HG02852 (cell line): Measurements from ENCODE around the gene DNAL4.

Experiments
- ATAC-seq: cut with Tn5 transposase; IDR thresholded peaks from one replicate; pipeline ENCODE4 v1.9.1; 2021; ENCODE audit warnings: mild to moderate bottlenecking, moderate library complexity; ENCODE audit not compliant: unreplicated experiment

DNAL4 gene, protein sequence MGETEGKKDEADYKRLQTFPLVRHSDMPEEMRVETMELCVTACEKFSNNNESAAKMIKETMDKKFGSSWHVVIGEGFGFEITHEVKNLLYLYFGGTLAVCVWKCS

DNA sequence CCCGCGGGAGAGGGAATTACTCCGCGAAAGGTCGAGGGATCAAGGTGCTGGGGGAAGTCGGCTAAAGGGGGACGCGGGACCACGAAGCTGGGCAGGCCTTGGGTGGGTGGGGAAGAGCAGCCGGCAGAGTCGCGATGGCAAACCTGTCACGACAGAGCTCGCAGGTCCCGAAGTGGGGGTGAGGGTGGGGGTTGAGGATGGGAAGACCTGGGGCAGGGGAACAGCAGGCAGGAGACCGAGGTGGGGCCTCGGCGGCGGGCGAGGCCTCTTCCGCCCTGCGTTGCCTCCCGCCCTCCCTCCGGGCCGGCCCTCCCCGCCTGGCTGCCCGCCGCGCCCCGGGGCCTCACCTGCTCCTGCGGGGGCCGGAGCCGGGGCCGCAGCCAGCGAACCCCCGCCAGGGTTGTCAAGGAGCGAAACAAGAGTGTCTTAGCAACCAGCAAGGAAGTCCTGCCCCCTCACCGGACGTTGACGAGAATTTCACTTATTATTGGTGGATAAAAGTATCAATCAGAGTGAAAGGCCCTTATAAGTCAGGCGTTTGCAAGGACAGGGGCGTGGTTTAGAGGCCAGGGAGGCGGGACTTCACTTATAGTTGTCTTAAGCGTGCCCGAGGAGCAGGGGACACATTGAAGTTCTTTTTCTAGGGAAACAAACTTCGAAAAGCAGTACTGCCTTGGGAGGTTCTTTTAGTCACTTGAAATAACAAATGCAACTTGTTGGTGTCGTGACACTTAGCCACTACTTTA, at the start of gene DNAL4:
DNAL4 (minus strand) TSS at position 423 of the 746 bp plus-strand sequence. CDS start 11,412 bp downstream, outside the sequence.
- peak; percentile 96 for ATAC-seq

DNA sequence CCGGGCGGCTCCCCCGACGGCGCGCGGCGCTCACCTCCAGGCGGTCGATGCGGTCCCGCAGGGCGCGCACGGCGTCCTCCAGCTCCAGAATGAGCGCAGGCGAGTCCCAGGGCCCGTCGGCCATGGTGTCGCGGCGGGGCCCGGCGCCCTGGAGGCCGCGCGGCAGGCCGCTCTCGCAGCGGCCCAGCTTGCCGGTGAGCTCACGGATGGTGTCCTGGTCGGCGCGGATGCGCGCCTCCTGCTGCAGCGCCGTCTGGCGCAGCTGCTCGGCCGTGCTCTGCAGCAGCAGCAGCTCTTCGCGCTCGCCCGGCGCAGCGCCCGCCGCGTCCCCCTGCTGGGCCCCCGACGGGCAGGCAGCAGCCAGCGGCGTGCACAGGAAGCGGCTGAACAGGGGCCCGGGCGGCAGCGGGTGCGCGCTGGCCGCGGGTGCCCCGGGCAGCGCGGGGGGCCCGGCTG, 49.3 kb upstream of the DNAL4 start:
- no peak for ATAC-seq

DNA sequence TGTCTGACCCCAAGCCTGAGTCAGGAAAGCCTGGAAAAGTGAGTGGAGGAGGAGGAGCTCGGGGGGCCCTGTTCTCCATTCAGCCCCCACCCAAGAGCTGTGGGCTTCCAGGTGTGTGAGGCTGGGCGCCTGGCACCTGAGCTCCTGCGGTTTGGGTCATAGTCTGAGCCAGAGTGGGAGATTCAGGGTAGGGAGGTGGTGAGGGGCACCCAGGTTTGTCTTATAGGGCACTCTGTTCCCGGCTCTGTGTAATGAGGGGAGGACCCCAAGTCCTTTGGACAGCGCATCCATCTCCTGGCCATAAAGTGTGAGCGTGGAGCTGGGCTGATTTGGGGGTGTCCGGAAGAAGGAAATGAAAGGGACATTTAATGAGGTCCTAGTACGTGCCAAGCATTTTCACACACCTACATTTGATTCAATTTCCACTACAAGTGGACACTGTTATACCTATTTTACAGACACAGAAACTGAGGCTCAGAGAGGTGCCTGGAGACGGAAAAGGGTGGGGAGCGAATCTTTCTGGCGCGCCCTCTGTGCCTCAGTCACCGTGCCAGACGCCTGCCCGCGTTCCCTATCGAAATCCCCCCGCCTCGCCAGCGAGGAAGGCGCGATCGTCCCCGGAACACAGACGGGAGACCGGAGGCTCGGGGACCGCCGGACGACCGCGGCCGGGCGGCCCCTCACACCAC, 48.7 kb upstream of the DNAL4 start:
- ATAC-seq, result no peak

DNA sequence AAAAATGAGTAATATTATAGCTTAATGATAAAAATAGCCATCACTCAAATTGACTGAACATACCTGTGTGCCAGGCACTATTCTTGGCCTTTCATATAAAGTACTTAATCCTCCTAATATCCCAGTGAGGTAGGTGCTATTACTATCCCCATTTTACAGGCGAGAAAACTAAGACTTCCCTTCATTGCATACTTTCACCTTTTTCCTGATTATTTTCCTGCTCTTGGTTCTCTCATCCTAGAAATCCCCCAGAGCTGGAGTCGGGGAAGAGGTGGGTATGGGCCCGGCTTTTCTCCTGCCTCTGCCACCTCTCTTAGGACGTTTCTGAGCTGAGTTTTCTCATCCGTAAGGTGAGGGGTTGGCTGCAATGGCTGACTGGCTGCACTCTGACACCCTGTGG, 47.7 kb upstream of the DNAL4 start:
- ATAC-seq, result no peak

DNA sequence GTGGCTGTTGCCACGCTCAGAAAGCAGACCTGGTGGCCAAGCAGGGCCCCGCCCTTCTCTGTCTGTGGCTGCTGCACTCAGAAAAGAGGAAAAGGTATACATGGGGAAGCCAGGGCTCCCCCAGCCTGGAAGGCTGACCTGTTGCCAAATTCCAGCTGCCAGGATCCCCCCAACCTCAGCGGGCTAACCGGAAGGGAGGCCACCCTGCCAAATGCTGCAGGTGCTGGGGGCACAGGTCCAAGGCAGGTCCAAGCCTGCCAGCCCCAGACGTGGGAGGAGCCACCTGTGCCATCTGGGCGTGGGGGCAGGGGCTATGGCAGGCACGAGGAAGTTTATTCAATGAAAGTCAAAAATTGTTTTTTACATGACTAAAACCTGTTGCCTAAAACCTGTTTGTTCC, 47.3 kb upstream of the DNAL4 start:
- no peak for ATAC-seq

DNA sequence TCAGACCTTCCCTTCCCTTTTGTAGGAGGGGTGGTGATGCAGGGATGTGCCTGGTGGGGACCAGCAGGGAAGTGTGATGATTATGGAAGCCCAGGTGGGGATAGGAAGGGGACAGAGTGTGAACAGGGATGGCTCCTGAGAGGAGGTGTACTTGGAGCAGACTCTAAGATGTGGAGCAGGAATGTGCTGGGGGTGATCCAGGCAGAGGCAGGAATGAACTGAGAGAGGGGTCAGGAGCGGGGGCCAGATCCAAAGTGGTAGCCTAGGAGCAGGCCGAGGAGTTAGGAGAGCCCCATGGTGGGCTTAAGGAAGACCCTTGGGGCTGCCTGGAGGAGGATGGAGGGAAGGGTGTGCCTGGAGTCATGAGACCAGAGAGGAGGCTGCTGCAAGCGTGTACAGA, 46.2 kb upstream of the DNAL4 start:
- no peak for ATAC-seq

DNA sequence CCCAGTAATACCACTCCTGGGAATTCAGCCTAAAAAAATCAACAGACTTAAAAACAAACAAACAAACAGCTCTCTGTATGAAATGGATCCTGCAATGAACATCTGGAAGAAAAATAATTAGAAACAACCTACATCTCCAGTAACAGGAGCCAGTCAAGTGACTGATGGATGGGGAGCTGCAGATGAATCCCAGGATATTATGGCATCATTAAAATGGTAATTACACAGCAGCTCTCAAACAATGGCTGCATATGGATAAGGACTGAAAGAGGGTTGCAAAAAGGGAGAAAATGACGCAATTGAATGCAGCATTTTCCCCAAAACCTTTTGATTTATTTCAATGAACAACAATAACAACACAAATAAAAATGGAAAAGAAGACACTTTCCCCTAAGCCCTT, 45.7 kb upstream of the DNAL4 start:
- no peak for ATAC-seq

DNA sequence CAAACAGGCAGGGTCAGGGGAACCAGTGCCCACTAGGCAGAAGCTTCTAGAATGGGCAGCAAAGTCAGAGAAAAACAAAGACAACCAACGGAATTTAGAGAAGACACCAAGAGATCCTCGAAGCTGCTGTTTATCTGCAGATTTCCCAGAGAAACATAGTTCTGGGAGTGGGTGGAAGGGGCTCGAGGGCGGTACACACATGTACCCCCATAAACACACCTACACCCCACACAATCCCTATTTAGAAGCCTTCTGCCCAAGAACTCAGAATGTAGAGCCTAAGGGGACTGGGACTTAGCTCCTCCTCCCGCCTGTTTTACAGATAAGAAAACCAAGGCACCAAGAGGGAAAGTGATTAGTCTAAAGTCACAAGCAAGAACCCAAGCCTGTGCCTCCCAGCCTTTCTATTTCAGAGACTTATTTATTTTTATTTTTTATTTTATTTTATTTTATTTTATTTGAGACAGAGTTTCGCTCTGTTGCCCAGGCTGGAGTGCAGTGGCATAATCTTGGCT, 43.5 kb upstream of the DNAL4 start:
- no peak for ATAC-seq

DNA sequence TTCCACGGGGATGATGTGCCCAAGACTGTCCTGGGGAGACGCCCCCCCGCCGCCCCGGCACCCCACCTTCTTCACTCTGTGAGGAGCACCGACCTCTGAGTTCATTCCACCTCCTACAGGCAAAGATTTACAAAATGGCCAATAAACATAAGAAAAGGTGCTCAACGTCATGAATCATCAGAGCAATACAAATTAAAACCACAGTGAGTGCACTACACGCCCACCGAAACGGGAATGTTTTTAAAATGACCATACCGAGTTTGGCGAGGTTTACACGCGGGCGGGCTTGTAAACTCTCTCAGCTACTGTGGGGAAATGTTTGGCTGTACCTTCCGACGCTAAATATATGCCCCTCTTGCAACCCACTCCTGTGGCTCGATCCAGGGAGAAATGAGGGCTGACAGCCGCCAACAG, 42.0 kb upstream of the DNAL4 start:
- ATAC-seq, result no peak

DNA sequence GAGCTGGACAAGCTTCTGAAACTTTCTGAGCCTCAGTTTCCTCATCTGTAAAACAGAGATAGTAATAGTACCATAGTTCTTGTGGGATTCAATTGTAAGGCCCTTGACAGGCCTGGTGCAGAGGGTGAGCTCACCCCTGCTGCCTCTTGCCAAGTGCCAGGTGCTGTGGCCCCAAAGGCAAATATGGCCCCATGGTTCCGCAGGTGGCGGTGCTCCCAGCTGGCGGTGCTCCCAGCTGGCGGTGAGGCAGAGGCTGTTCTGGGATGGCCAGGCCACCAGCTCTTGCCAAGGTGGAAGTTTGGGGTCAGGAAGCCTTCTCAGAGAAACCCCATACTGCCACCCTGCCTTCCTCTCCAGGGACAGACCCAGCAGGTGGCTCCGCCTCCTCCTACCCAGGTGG, 41.0 kb upstream of the DNAL4 start:
- no peak for ATAC-seq

DNA sequence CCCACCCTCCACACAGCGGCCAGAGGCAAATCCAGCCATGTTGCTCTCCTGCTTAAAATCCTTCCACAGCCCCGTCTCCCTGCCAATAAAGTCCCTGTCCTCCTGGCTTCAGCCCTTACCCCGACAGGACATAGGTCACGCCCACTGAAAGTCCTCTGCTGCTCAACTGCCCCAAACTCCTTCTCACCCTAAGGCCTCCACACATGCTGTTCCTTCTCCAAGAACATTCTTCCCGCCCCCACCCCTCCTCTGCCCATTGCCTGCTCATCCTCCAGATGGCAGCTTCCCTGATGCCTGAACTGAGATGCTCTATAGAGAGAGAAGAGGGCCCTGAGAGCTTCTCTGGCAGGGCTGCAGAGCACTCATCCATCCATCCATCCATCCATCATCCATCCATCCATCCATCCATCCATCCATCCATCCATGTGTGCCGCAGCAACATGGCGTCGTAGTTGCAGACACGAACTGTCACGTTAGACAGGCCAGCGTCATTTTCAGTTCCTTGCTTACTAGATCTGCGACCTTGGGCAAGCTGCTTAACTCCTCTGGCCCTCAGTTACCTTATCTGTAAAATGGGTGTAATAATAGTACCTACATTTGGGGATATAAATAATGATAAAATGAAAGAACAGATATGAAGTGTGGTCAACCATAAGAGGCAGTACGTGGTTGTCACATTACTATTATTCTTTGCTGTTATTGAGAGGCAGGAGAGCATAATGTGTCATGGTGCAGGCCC, 40.4 kb upstream of the DNAL4 start:
- ATAC-seq, result no peak

DNA sequence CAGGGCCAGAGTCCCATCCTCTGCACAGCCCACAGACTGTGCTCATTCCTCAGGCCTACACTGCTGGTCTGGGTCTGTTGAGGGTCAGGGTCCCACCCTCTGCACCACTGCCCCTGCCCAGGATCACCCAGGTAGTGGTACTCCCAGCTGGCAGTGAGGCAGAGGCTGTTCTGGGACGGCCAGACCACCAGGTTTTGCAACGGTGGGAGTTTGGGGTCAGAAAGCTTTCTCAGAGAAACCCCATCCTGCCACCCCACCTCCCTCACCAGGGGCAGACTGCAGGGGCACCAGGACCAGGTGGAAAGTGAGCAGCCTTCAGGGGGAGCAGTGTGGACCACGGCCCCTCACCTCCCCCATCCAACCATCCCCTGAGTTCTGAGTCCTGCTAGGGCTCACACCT, 39.1 kb upstream of the DNAL4 start:
- no peak for ATAC-seq

DNA sequence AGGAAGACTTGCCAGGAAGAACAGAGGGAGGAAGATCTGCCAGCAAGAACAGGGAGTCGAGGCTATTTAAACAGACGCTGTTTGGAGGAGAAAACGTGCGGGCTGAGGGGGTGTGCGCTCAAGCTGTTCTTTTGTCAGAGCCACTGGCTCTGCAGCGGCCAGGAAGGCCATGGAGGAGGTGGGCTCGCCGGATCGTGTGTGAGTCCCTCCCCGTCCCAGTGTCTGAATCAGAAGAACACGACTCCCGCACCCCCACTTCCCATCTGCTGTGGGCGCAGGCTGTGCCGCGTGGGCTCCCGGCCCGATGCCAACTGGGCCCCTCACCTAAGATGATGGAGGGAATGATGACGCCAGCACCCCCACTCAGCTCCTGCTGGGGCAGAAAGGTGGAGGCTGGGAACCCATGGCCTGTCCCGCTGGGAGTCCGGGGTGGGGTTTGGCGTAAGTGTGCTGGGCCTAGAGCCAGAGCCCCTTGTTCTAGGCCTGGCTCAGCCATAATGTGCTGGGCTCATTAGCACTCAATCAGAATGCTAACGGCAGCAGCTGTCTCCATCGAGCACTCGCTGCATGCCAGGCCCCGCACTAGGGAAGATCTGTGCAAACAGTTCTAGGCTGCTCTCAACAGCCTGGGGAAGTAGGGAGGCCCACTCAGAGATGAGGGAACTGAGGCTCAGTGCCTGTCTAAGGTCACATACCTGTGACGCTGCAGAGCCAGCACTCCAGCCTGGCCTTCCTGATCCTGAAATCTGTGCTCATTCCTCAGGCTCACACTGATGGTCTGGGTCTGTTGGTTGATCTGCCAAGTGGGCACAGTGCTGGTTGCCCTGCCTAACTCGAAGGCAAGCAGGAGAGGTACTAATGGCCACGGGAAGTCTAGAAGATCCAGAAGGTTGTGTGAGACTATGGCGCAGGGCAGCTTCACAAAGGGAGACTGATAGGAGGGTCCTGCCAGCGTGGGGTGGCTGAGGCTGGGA, 38.3 kb upstream of the DNAL4 start:
- no peak for ATAC-seq

DNA sequence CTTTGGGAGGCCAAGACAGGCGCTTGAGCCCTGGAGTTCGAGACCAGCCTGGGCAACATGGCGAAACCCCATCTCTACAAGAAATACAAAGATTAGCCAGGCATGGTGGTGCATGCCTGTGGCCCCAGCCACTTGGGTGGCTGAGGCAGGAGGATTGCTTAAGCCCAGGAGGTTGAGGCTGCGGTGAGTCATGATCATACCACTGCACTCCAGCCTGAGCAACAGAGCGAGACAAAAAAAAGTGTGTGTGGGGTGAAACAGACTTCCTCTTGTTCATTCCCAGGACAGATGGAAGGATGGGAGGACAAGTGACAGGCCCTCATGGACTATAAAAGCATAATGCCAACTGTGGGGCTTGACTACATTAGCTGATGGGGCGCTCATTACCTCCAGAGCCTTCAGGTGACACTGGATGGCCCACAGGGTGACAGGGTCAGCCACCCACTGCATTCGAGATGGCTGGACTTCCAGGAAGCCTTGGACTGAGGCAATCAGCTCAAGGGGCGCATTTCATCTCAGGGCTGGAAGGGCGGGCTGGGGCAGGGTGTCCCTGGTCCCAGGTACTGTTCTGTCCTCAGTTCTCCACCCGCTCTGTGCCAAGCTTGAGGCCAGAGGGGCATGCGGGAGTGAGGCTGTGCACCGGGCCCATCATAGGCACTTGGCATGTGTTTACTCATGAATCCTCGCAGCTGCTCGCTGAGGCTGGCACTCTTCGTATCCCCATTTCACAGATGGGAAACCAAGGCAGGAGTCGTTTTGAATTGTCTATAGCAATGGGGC, 37.4 kb upstream of the DNAL4 start:
- ATAC-seq, result no peak

DNA sequence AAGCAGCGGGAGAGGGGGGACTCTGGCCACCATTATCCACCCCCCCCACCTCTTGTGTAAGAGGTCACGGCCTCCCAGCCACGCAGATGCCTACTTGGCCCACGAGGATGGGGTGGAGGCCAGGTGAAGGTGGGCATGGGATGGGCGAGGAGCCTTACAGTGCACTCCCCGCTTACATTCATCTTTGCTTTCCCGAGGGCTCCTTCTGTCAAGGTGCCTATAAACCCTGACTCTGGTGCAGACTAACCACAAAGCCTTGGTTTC, 36.8 kb upstream of the DNAL4 start:
- no peak for ATAC-seq

DNA sequence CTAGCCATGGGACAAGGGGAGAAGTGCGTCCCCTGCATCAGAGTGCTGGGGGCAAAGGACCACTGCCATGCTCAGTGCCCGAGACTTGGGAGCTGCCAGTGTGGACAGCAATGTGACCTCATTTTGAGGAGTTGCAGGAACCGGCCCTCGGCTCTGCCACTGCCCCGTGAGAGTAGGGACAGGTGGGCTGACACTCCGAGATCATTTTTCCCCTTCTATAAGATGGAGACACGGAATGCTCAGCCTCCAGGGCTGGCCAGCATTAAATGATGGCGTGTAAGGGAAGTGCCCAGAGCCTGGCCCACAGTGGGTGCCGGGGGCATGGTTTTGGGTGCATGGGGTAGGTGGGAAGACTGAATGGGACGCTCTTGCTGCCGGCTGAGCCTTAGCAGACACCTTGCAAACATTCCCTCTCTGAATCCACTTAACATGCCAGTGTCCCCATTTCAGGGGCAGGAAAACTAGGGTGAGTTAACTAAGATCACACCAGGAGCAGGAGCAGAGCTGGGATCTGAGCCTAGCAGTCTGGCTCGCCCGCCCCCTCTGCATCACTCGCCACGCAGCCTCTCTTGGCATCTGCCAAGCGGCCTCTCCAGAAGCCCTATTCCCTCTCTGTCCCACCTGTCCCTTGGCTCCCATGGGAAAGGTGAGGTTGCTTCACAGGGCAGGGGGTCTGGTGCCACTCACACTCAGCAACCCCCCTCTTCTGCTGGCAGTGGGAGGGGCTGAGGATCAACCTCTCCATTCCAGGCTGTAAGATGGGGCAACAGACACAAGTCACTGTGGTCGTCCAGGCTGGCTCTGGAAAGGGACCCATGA, 36.3 kb upstream of the DNAL4 start:
- no peak for ATAC-seq

DNA sequence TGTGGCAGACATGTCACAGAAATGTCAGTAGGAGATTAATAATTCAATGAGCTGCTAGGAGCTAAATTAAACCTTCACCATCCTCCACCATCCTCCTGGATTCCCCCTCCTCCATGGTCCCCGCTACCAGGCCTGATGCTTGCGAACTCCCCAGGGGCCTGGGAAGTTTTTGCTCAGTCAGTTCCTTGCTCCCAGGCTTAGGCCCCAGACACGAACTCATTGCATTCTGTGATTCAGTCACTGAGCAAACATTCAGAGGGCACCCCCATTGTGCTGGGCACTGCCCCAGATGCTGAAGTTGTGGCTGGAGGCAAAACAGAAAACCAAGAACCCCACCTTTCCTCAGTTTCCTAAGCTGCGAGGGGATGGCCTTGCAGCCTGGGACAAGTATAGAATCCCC, 35.5 kb upstream of the DNAL4 start:
- ATAC-seq, result no peak

DNA sequence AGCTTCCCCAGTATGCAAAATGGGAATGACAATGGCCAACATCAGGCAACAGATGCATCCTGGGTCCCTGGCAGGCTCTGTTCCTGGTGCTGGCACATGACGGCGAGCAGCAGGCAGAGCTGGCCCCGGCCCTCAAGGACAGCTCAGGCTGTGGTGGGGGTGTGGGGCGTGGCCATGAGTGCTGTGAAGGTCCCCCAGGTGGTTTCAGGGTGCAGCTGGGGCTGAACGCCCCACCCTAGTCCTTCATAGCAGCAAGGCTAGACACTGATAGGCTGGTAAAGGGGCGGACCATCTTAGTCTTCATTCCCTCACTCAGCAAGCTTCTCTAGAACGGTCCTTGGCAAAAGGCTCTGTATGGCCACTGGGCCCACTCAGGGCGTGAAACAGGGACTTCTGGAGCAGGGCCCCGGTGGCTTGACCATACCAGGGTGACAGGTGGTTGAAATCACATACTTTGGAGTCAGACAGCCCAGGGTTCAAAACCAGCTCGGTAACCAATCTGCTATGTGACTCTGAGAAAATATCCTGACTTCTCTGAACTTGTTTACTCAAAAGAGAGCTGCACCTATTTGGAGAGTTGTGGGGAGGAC, 34.8 kb upstream of the DNAL4 start:
- ATAC-seq, result no peak
